ENCODE results near the gene PLK3. TPM values are rescaled to one million over a fixed set of nuclear protein-coding genes. Genes with fewer than 3 reads are reported as not detected.

Gene PLK3
- total RNA-seq, 2 donors from 2014 or later, result 20.8 to 29.7 TPM

DNA sequence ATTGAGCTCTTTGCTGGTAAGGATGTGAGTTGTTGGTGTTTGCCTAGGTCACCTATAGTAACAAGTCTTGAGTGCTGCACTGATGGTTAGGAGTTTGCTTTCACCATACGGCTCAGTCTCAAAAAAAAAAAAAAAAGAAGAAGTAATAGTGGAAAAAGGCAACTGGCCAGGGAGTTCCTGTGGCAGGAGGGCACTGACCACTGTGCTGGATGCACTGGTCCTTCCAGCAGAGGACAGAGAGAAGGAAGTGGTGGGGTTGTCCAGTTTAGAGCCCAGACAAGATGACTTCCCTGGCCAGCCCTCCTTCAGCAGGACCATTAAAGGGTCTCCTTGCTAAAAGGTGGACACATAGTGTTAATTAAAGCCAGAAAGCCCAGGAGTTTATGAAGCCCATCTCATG, 54.8 kb downstream of the PLK3 start:
- no peaks in the 10 kb centered on the region for H3K4me1 ChIP-seq
- no peaks in the 10 kb centered on the region for H3K9me3 ChIP-seq
- no peak overlapping the region for H3K4me3 ChIP-seq
- no peak for DNase-seq
- no peaks in the 10 kb centered on the region for H3K27me3 ChIP-seq
- intact Hi-C loops (cut with DNase I), result no loop called here
- TF ChIP-seq, protein P1, sequence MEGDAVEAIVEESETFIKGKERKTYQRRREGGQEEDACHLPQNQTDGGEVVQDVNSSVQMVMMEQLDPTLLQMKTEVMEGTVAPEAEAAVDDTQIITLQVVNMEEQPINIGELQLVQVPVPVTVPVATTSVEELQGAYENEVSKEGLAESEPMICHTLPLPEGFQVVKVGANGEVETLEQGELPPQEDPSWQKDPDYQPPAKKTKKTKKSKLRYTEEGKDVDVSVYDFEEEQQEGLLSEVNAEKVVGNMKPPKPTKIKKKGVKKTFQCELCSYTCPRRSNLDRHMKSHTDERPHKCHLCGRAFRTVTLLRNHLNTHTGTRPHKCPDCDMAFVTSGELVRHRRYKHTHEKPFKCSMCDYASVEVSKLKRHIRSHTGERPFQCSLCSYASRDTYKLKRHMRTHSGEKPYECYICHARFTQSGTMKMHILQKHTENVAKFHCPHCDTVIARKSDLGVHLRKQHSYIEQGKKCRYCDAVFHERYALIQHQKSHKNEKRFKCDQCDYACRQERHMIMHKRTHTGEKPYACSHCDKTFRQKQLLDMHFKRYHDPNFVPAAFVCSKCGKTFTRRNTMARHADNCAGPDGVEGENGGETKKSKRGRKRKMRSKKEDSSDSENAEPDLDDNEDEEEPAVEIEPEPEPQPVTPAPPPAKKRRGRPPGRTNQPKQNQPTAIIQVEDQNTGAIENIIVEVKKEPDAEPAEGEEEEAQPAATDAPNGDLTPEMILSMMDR (IDR thresholded peaks at IDR 0.05), result no peak
- TF ChIP-seq POLR2A (IDR thresholded peaks at IDR 0.05), result no peak
- no peaks in the 10 kb centered on the region for H3K36me3 ChIP-seq (replicated peaks in 1 of 2; ENCODE audit: insufficient read depth in 1 of 2, low read depth in 2 of 2)
- 92 to 93% methylated on average over 1 of the region's 1 CpG for WGBS, 2 donors
- no peak for ATAC-seq
- H3K27ac ChIP-seq, result no peak overlapping the region

Small RNA genes lying within 50 kb of the gene (small RNA-seq; reads per million reads assigned to genes)
- gene AL136380.1 (not detected), gene SNORD38A (440 reads per million, percentile 98 among the genes with 10 or more reads in this experiment), gene SNORD38B (not detected), gene SNORD46 (1,239 reads per million, percentile 99 among the genes with 10 or more reads in this experiment), gene SNORD55 (not detected)

Other genes with a start within 250 kb of the PLK3 start
- gene TMEM53, start 125.9 kb upstream of the PLK3 start, total RNA-seq, result 1 to 10 TPM; 6.2 to 7.6 TPM
- gene ARMH1, start 125.7 kb upstream of the PLK3 start, total RNA-seq, result 1 to 10 TPM in 1 of 2 donors, not detected in 1; 1.0 TPM
- gene RNU5D-1, start 69.2 kb upstream of the PLK3 start, total RNA-seq, result not detected
- gene KIF2C, start 60.5 kb upstream of the PLK3 start, total RNA-seq, result not detected
- gene RPS8, start 24.8 kb upstream of the PLK3 start, total RNA-seq, result 1,000 to 10,000 TPM; 1,064 to 1,413 TPM
- gene BEST4, start 12.2 kb upstream of the PLK3 start, total RNA-seq, result under 1 TPM in 1 of 2 donors, not detected in 1; 0.26 TPM
- gene DYNLT4, start 7.0 kb downstream of the PLK3 start, total RNA-seq, result 1 to 10 TPM in 1 of 2 donors, not detected in 1; 2.9 TPM
- 1 to 10 TPM; 5.7 to 9.9 TPM for gene BTBD19, start 8.1 kb downstream of the PLK3 start, total RNA-seq
- gene PTCH2, start 42.9 kb downstream of the PLK3 start, total RNA-seq, result under 1 TPM; 0.26 to 0.99 TPM
- 10 to 100 TPM; 13.0 to 33.9 TPM for gene EIF2B3, start 186.2 kb downstream of the PLK3 start, total RNA-seq
- 10 to 100 TPM; 42.3 to 51.4 TPM for gene HECTD3, start 210.9 kb downstream of the PLK3 start, total RNA-seq
- gene UROD, start 211.9 kb downstream of the PLK3 start, total RNA-seq, result 10 to 100 TPM; 32.2 to 39.6 TPM

Data from body of pancreas (tissue), 4 donors.